Karpas-422 (cell line): ENCODE data around the gene PRDM16. TPM values are rescaled to one million over a fixed set of nuclear protein-coding genes. Genes with fewer than 3 reads are reported as not detected.

Experiments
- DNase-seq: peaks from one replicate; pipeline ENCODE4 v3.0.0-alpha.2; 2015
- H2AFZ ChIP-seq: fragments of 200-600 bp; sonication (generic); 2 replicates; pipeline ENCODE4 v1.6.1; 2014; ENCODE audit warnings: antibody characterized with exemption, low read length, mixed read lengths
- H3K27ac ChIP-seq: fragments of 200-600 bp; sonication (generic); 2 replicates; pipeline ENCODE4 v1.5.1; 2014; ENCODE audit warnings: mild to moderate bottlenecking, low read length, moderate library complexity
- H3K27me3 ChIP-seq: fragments of 200-600 bp; sonication (generic); 2 replicates; pipeline ENCODE4 v1.6.1; 2014; ENCODE audit warnings: low read length, mixed read lengths
- H3K36me3 ChIP-seq: fragments of 200-600 bp; sonication (generic); 2 replicates; pipeline ENCODE4 v1.6.1; 2014; ENCODE audit warnings: low read length, mixed read lengths; ENCODE audit not compliant: insufficient read depth
- H3K4me1 ChIP-seq: fragments of 200-600 bp; sonication (generic); 2 replicates; pipeline ENCODE4 v1.6.1; 2014; ENCODE audit warnings: mild to moderate bottlenecking, low read length, mixed read lengths
- H3K4me2 ChIP-seq: fragments of 200-600 bp; sonication (generic); 2 replicates; pipeline ENCODE4 v1.6.1; 2014; ENCODE audit warnings: low read length, low read depth, mild to moderate bottlenecking; ENCODE audit not compliant: poor library complexity, severe bottlenecking
- H3K4me3 ChIP-seq: fragments of 200-600 bp; sonication (generic); 2 replicates; pipeline ENCODE4 v1.5.1; 2014; ENCODE audit warnings: mild to moderate bottlenecking, antibody characterized with exemption, low read length, mixed read lengths
- H3K79me2 ChIP-seq: fragments of 200-600 bp; sonication (generic); 2 replicates; pipeline ENCODE4 v1.6.1; 2014; ENCODE audit warnings: mild to moderate bottlenecking, low read length, mixed read lengths
- H3K9ac ChIP-seq: fragments of 200-600 bp; sonication (generic); 2 replicates; pipeline ENCODE4 v1.6.0; 2014; ENCODE audit warnings: low read length
- H3K9me2 ChIP-seq: fragments of 200-600 bp; sonication (generic), shearing (Covaris generic); replicated peaks from 2 replicates; pipeline ENCODE4 v1.6.0; 2014; ENCODE audit warnings: mild to moderate bottlenecking, low read length, moderate library complexity; ENCODE audit not compliant: insufficient read depth
- H3K9me3 ChIP-seq: fragments of 300-700, 200-600 bp; sonication (generic); 2 replicates; pipeline ENCODE4 v1.6.1; 2014; ENCODE audit warnings: low read length, mixed read lengths
- H4K20me1 ChIP-seq: fragments of 200-600 bp; sonication (generic); 2 replicates; pipeline ENCODE4 v1.6.1; 2014; ENCODE audit warnings: mild to moderate bottlenecking, antibody characterized with exemption, low read length, low read depth; ENCODE audit not compliant: insufficient read depth
- total RNA-seq: library from RNA; depleted of rRNA; stranded (reverse); fragments of >200 nt; shearing (Covaris generic); gene quantifications from 2 replicates; pipeline ENCODE4 v1.2.3, GENCODE V29; 2014; ENCODE audit warnings: low replicate concordance

Gene PRDM16
- total RNA-seq, 1 experiment from 2014 or later = not detected

GRCh38 chr1:3356827-3357460 lies 287.9 kb downstream of the PRDM16 start:
- Histone ChIP-seq H3K4me2 (no peak overlapping the region), H3K9me3 (no peaks in the 10 kb centered on the region), H3K9me2 (no peaks in the 10 kb centered on the region), H3K36me3 (no peaks in the 10 kb centered on the region), H3K9ac (no peak overlapping the region), H3K4me3 (no peak overlapping the region), H3K79me2 (no peaks in the 10 kb centered on the region), H2AFZ (no peak overlapping the region), H3K27me3 (no peaks in the 10 kb centered on the region), H4K20me1 (no peaks in the 10 kb centered on the region), H3K4me1 (no peaks in the 10 kb centered on the region), H3K27ac (no peak overlapping the region)
- no peak for DNase-seq

GRCh38 chr1:3357526-3358297 lies 288.7 kb downstream of the PRDM16 start:
- Histone ChIP-seq H3K27me3 (no peaks in the 10 kb centered on the region), H3K27ac (no peak overlapping the region), H3K9me3 (no peaks in the 10 kb centered on the region), H3K4me1 (no peaks in the 10 kb centered on the region), H3K4me3 (no peak overlapping the region), H3K79me2 (no peaks in the 10 kb centered on the region), H3K36me3 (no peaks in the 10 kb centered on the region), H4K20me1 (no peaks in the 10 kb centered on the region), H3K4me2 (no peak overlapping the region), H2AFZ (no peak overlapping the region), H3K9ac (no peak overlapping the region), H3K9me2 (no peaks in the 10 kb centered on the region)
- DNase-seq = no peak

DNA sequence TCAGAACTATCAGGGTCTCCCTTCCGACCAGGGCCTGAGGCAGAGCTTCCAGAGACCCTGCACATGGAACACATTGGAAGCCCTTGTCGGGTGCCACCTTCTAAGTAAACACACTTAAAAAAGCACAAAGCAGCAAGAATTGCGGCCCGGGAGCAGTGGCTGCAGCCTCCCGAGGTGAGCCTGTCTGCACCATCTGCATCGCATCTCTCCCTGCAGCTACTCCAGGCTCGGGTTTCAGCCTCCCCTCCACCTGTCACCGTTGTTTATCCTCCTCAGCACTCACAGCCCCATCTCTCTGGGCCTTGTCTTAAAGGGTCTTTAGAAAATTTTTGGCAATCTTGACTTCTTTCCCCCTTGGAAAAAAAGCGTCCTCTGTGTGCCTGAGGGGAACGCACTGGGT lies 290.3 kb downstream of the PRDM16 start:
- no peaks in the 10 kb centered on the region for H3K4me1 ChIP-seq

DNA sequence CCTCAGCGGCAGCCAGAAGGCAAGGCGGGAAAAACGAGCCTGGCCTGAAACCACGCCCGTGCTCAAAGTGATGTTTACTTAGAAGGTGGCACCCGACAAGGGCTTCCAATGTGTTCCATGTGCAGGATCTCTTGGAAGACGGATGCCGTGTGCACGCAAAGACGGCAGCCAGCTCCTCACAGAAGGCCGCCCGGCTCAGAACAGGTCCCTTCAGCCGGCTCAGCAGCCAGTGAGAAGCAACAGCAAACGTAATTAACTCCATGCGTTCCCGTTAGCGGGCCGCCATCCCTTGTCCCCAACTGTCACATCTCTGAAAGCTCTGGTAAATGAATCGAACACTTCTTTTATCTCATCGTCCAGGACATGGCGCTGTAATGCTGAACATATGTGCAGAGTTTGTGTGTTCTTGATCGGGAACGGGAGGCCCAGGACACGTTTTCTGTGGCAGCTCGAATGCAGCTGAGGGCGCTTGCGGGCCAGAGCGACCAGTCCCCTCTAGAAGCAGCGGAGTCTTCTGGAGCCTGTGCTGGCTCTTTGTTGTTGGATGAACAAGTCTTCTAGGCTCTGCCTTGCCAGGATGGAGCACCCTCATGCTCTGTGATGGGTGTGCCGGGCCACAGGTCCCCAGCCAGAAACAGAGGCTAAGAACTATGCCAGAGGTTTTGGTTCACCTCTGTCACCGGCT lies 290.9 kb downstream of the PRDM16 start:
- H2AFZ ChIP-seq = no peak overlapping the region
- H4K20me1 ChIP-seq = no peaks in the 10 kb centered on the region
- no peaks in the 10 kb centered on the region for H3K27me3 ChIP-seq
- H3K79me2 ChIP-seq = no peaks in the 10 kb centered on the region
- DNase-seq = no peak
- no peaks in the 10 kb centered on the region for H3K4me1 ChIP-seq
- H3K4me2 ChIP-seq = no peak overlapping the region
- H3K9ac ChIP-seq = no peak overlapping the region
- H3K27ac ChIP-seq = no peak overlapping the region
- H3K9me3 ChIP-seq = no peaks in the 10 kb centered on the region
- no peaks in the 10 kb centered on the region for H3K36me3 ChIP-seq
- H3K4me3 ChIP-seq = no peak overlapping the region
- no peaks in the 10 kb centered on the region for H3K9me2 ChIP-seq

More for the DNA sequence above, 290.3 kb downstream of the PRDM16 start:
- H3K9me2 ChIP-seq = no peaks in the 10 kb centered on the region
- no peaks in the 10 kb centered on the region for H3K27me3 ChIP-seq
- no peak overlapping the region for H3K4me3 ChIP-seq
- no peak overlapping the region for H3K4me2 ChIP-seq
- no peak overlapping the region for H3K27ac ChIP-seq
- no peaks in the 10 kb centered on the region for H3K9me3 ChIP-seq
- no peaks in the 10 kb centered on the region for H4K20me1 ChIP-seq
- no peak for DNase-seq
- no peak overlapping the region for H2AFZ ChIP-seq
- no peak overlapping the region for H3K9ac ChIP-seq
- H3K36me3 ChIP-seq = no peaks in the 10 kb centered on the region
- H3K79me2 ChIP-seq = no peaks in the 10 kb centered on the region

DNA sequence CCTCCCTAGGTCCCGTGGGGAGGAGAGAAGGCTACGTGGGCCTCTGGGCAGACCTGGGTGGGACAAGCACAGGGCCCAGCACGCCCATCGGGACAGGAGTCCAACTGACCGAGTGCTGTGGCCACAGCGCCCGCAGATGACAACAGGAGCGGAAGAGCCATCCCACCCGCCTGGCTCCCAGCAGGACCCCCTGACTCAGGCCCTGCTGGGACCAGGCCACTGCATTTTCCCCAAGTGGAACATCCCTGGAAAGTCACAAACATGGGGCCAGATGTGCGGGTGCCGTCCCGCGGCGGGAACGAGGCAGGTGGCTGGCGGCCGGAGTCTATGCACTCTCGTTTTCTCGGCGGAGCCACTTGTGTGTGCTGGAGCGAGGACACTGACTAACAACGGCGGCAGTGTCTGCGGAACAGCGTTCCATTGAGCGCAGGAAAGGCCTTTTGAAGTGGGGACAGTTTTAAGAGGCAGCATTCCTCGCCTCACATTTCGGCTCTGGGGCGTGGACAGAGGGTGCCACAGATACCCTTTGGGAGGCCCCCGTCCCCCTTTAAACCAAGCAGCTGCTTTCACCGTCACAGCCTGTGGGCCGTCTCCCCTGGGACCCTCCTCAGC lies 291.7 kb downstream of the PRDM16 start:
- Histone ChIP-seq H3K4me1 (no peaks in the 10 kb centered on the region), H3K4me2 (no peak overlapping the region), H3K36me3 (no peaks in the 10 kb centered on the region), H2AFZ (no peak overlapping the region), H3K9me3 (no peaks in the 10 kb centered on the region), H3K9ac (no peak overlapping the region), H3K4me3 (no peak overlapping the region), H3K27me3 (no peaks in the 10 kb centered on the region), H3K27ac (no peak overlapping the region), H3K79me2 (no peaks in the 10 kb centered on the region), H4K20me1 (no peaks in the 10 kb centered on the region), H3K9me2 (no peaks in the 10 kb centered on the region)
- no peak for DNase-seq

- no peak overlapping the region for H3K9ac ChIP-seq
- no peaks in the 10 kb centered on the region for H3K79me2 ChIP-seq
- no peaks in the 10 kb centered on the region for H3K36me3 ChIP-seq
- H3K4me1 ChIP-seq = no peaks in the 10 kb centered on the region
- no peak overlapping the region for H3K27ac ChIP-seq
- no peaks in the 10 kb centered on the region for H3K9me2 ChIP-seq
- no peak overlapping the region for H2AFZ ChIP-seq
- no peaks in the 10 kb centered on the region for H3K9me3 ChIP-seq
- no peaks in the 10 kb centered on the region for H4K20me1 ChIP-seq
- no peaks in the 10 kb centered on the region for H3K27me3 ChIP-seq
- no peak for DNase-seq
- H3K4me2 ChIP-seq = no peak overlapping the region
- no peak overlapping the region for H3K4me3 ChIP-seq
These were observed 294.0 kb downstream of the PRDM16 start for GRCh38 chr1:3363023-3363422.

DNA sequence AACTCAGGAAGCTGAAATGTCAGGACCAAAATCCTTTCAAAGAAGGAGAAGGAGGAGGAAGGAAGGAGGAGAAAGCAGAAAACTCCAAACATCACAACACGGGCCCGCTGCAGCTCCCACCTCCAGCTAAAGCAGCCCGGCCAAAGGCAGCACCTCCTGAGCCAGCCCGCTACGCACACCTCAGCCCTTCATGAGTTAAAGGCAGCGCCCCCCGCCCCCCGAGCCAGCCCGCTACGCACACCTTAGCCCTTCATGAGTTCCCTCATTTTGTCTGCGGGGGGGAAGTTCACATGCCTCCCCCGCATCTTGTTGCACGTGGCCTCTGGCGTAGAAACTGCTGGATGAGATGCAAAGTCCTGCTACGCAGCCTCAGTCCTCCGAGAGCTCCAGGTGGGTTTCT lies 294.8 kb downstream of the PRDM16 start:
- Histone ChIP-seq H3K9me3 (no peaks in the 10 kb centered on the region), H4K20me1 (no peaks in the 10 kb centered on the region), H2AFZ (no peak overlapping the region), H3K4me3 (no peak overlapping the region), H3K27me3 (no peaks in the 10 kb centered on the region), H3K4me2 (no peak overlapping the region), H3K79me2 (no peaks in the 10 kb centered on the region), H3K27ac (no peak overlapping the region), H3K36me3 (no peaks in the 10 kb centered on the region), H3K9ac (no peak overlapping the region), H3K4me1 (no peaks in the 10 kb centered on the region), H3K9me2 (no peaks in the 10 kb centered on the region)
- DNase-seq = no peak

- H3K9ac ChIP-seq = no peak overlapping the region
- no peak overlapping the region for H3K4me2 ChIP-seq
- no peaks in the 10 kb centered on the region for H3K9me2 ChIP-seq
- no peaks in the 10 kb centered on the region for H3K9me3 ChIP-seq
- H3K36me3 ChIP-seq = no peaks in the 10 kb centered on the region
- H3K4me1 ChIP-seq = no peaks in the 10 kb centered on the region
- H4K20me1 ChIP-seq = no peaks in the 10 kb centered on the region
- H2AFZ ChIP-seq = no peak overlapping the region
- no peak overlapping the region for H3K4me3 ChIP-seq
- H3K27ac ChIP-seq = no peak overlapping the region
- no peaks in the 10 kb centered on the region for H3K27me3 ChIP-seq
- DNase-seq = no peak
- H3K79me2 ChIP-seq = no peaks in the 10 kb centered on the region
These were observed 295.5 kb downstream of the PRDM16 start for GRCh38 chr1:3364551-3364950.
